GM12892 (cell line): ENCODE data around the gene FKBP2.

Source experiments
- POLR2A ChIP-seq: IDR thresholded peaks from 2 replicates; pipeline ENCODE4 v1.6.1; 2011; ENCODE audit warnings: low read depth, low read length, control low read depth
- POLR2AphosphoS5 ChIP-seq: IDR thresholded peaks from 2 replicates; pipeline ENCODE4 v1.6.1; 2011; ENCODE audit warnings: low read depth, low read length, control low read depth
- TAF1 ChIP-seq: IDR thresholded peaks from 2 replicates; pipeline ENCODE4 v1.6.1; 2011; ENCODE audit warnings: low read depth, mild to moderate bottlenecking, control low read depth, low read length, borderline replicate concordance

GRCh38 chr11:64206457-64207255 lies 34.2 kb upstream of the FKBP2 start, which contains the start of gene FERMT3:
- TF ChIP-seq POLR2AphosphoS5 (peak; percentile 19), POLR2A (0 out of 2 replicates have a peak, but pooled peaks have one; percentile 52), TAF1 (peak; percentile 43; the same call in 1 of the 2 replicates)
